HG03378 (cell line): ENCODE data around the gene LDAH.

Experiments used
- ATAC-seq: cut with Tn5 transposase; IDR thresholded peaks from one replicate; pipeline ENCODE4 v1.9.1; 2021; ENCODE audit warnings: mild to moderate bottlenecking, moderate library complexity; ENCODE audit not compliant: unreplicated experiment

LDAH gene

DNA sequence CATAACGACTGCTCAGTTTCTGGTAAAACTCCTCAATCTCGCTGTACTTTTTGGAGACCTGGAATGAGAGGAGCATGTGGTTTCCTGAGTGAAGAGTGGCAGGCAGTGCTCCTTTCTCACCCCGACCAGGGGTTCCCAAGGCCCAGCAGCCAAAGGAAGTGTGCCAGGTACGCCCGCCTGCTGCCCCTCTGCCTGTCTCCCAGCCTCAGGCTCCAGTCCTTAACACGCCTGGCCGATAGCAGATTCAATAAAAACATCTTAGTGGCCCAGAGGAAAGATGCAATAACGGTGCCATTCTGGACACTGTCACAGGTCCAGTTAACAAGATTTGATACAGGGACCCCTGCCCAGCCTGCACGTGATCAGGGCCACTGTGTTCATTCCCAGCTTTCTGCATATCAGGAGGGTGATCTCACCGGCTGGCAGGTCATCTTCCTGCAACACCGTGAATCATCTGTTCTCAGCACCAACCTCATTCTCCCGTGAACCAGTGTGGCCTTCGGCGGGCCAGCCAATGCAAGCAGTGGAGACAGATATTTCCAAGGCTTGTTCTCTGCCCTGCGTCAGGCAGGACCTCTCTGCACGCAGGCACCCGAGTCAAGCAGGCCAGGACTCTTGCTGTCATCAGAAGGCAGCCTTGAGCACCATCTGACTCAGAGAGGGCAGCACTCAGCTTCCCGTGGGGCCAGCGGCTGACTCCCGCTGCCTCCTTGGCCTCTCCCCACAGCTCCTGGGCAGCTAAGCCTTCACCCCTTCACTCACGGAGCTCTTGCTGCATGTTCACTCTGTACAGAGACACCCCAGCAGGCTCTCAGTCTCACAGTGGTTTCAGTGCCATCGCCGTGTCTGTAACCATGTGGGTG lies 181.5 kb downstream of the LDAH start:
- no peak for ATAC-seq

GRCh38 chr2:20640411-20641122 lies 182.3 kb downstream of the LDAH start:
- ATAC-seq: no peak

DNA sequence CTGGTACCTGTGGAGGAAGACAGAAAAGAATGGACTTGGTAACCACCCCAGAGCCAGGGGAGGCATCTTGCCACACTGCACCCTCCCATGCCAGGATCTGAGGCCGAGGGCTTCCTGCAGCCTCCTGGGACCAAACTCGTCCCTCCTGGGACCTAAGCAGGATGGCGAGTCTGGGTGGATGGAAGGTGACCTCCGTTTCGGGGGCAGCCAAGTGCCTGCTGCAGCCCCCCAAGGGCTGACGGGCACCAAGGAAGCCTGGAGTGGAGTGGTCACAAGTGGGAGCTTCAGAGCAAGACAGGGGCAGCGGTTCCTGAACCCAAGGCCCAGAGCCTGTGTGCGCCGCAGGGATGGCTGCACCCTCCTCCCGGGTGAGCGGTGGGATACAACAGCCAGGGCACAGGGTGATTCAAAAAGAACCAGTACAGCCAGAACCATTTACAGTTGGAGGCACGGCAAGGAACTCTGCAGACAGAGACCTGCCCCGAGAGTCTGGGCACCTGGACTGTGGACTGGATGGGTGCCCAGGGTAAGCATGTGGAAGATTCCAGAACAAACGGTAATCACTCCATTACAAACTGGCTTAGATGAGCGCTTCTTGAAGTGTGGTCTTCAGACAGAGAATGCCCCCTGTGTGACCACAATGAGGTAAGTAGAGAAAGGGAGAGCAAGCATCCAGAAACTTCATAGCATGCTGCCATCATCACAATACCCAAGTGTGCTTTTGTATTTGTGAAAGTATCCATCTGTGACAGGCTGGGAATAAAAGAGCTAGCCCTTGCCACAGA lies 184.1 kb downstream of the LDAH start:
- ATAC-seq: no peak

DNA sequence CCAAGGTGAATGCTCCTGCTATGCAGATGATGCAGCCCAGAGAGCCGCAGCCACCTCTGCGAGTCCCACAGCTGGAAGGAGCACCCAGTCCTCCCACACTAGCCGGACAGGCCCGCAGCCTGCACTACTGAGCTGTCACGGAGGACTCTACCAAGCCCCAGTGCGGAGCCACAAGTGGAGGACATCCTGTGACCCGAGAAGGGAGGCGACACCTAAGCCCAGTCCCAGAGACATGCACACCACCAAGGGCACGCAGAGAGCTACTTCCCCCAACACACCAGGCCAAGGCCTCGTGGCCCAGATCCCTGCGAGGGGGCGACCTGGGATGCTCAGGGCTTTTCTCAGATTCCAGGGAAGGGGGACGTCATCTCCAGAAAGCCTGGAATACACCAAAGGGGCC lies 184.9 kb downstream of the LDAH start:
- no peak for ATAC-seq

GRCh38 chr2:20637147-20637546 lies 185.8 kb downstream of the LDAH start:
- no peak for ATAC-seq

GRCh38 chr2:20635675-20636584 lies 187.0 kb downstream of the LDAH start:
- ATAC-seq: peak; percentile 68

DNA sequence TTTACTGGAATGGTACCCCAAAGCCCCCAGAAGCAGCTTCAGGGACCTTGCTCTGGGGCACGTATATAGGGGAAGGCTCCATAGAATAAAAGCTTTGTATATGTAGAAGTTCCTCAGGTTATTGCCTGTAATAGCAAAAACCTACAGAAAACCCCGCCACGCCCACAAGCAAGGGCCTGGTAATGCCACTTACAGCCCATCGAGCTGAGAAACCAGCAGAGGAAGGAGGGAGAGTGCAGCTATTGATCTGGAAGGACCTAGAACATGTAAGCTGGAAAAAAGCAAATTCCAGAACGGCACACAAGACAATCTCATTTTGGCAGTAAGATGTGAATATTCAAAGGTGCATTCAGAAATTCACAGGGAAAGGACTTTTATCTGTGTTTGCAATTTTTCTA lies 187.8 kb downstream of the LDAH start:
- ATAC-seq: no peak

DNA sequence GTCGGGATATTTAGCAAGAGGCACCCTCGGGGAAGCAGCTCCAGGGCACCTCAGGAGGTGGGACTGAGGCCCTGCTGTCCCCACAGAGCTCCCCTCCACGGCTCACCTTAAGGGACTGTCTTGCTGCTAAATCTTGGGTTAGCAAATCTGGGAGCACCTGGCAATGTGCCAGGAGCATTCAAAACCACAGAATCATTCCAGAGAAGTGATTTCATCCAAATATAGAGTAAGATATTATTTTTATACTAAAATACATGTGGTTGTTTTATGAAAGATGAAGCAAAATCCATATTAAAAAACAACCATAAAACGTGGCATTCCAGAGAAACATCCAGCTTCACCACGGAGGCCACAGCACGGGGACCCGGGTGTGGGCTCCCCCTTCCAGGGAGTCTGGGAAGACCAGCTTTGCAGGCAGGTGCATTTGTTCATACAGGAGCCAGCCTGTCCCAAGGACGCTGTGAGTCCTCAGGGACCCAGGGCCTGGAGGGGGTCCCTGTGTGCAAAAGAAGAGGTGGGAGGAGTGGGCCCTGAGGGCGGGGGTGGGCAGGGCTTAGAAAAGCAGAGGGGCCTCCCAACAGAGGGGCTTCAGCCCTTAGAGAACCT lies 188.3 kb downstream of the LDAH start:
- no peak for ATAC-seq
